SIG-M5 treated with dmso at 0.1 percent for 504 hours (cell line): ENCODE measurements around the gene CACNB2.
A peak's percentile ranks its signal among the peaks of the same experiment; 100 is the strongest.

ENCODE experiments used
- DNase-seq: peaks from one replicate; lab custom pipeline; 2025; ENCODE audit not compliant: unreplicated experiment; lab: John Stamatoyannopoulos, UW

Gene CACNB2

DNA sequence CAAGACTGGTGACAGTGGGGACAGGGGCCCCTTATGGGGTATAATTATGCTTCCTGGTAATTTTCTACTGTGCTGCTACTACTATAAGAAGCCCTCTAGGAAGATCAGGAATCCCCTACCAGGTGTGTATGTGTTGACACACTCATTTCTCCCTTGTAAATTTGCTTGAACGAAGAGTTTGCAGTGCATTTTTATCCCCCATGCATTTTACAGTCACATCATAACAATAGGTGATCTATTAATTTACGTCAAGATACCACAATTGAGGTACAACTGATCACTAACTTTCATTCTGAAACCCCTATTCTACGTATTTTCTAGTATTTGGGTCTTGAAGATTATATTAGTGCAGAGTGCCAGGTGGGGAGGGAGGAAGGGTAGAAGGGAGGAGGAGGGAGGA is 258.9 kb downstream of the CACNB2 start:
- DNase-seq, result no peak

DNA sequence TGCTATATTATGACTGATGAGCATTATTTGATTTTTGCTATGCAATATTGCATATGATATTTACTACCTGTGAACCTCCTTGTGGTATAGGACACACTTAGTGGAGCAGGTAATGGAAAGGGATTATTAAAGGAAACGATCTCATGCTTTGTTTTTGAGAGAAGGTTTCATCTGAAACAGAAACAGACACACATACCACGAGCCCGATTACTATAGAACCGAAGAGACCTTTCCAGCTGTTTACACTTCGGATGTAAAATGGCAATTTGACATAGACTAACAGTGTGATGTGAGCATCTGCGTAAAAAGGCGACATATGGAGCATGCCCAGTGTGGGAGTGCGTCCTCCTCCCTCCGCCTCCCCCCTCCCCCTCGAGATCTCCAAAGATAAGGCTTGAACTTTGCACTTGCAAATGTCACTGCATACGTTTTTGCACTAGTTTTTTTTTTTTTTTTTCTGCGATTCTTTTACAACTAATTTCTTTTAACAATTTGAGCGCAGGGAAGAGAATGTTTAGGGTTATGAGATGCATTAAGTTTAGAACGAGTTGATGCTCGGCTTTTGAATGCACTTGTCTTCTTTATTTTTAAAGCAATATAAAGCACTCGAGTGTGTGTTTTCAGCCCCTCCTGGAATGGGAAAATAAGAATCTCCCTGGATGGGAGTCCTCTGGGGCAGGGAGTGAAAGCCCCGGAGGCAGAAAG is 260.1 kb downstream of the CACNB2 start:
- DNase-seq, result peak; percentile 3

DNA sequence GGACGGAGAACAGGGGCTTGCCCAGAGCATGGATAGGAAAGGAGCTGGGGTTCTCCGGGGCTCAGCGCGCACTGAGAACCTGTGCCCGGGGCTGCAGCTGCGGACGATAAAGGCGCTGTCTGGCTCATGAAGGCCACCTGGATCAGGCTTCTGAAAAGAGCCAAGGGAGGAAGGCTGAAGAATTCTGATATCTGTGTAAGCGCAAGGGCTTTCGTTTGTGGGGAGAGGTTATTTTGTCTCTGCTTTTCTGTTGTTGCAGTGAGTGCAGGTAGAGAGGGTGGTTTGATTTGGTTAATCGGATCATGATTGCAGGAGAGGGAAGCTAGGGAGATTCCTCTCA is 260.7 kb downstream of the CACNB2 start:
- no peak for DNase-seq

DNA sequence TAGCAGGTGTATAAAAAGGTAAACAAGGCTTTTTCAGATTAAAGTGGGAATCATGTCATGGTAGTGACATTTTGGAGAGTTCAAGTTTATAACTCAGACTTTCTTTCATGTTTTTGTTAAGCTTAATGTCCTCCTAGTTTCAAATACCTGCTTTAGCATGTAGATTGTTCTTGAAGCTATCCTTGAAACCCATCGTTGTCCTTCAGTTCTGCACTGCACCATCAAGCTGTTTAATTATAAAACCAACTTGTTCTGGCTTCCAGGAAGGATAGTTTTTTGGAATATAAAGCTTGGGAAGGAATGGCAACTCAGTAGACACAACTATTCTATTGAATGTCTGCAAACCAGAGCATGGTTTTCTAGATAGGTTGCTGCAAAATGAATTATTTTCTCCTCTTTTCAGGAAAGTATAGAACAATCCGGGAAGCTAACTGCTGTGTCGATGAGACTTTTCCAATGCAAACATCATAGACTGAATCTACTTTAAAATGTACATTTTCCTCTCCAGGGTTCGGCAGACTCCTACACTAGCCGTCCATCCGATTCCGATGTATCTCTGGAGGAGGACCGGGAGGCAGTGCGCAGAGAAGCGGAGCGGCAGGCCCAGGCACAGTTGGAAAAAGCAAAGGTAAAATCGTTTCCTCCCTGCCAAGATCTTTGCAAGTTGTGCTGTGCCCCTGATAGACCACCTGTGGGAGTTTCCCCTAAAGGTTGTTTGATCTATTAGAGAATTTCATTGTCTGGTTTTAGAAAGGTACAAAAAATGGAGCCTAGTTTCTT is 261.4 kb downstream of the CACNB2 start:
- no peak for DNase-seq

DNA sequence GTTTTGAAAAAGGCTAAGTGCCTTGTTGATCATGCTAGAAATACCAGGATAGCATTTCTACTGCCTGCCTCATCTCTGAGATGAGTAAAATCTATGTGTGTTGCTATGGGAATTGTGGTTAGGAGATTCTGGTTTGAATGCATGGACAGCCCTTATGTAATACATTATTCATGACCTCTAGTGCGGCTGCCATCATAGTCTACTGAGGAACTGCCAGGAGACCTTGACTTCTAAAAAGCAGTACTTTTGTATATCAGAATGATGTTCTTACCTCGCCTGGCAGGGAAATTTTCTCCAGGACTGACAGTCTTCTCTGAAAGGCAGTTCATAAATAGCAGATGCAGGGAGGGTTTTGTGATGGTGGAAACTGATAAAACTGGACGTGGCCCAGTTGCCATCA is 262.6 kb downstream of the CACNB2 start:
- no peak for DNase-seq

DNA sequence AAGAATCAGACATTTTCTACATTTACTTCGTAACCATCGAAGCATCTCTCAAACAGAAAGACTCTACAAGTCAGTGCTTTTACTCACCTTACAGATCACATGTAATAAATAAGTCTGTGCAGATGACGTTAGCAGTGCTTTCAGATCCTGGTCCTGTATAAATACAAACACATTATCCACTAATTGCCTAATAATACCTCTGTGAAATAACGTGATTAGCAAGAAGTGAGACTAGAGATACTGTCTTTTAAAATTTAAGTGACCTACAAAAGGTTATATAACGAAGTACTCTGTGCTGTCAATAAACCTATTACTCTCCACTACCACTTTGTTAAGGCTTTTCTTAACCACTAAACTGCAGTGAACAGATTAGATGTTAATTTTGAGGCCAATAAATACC is 264.3 kb downstream of the CACNB2 start:
- DNase-seq, result no peak

DNA sequence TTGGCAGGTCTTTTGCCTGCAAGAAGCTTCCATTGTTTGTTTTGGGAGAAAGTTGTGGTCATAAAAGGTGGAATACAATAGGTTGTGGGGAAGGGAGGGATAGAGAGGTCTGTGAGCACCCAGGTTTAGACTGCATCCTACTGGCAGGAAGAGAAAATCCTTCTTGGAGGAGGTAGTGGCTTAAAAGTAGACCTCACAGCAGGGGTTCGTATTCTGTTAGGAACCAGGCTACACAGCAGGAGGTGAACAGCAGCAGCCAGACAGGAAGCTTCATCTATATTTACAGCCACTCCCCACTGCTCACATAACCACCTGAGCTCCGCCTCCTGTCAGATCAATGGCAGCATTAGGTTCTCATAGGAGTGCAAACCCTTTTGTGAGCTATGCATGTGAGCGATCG is 265.9 kb downstream of the CACNB2 start:
- DNase-seq, result no peak

DNA sequence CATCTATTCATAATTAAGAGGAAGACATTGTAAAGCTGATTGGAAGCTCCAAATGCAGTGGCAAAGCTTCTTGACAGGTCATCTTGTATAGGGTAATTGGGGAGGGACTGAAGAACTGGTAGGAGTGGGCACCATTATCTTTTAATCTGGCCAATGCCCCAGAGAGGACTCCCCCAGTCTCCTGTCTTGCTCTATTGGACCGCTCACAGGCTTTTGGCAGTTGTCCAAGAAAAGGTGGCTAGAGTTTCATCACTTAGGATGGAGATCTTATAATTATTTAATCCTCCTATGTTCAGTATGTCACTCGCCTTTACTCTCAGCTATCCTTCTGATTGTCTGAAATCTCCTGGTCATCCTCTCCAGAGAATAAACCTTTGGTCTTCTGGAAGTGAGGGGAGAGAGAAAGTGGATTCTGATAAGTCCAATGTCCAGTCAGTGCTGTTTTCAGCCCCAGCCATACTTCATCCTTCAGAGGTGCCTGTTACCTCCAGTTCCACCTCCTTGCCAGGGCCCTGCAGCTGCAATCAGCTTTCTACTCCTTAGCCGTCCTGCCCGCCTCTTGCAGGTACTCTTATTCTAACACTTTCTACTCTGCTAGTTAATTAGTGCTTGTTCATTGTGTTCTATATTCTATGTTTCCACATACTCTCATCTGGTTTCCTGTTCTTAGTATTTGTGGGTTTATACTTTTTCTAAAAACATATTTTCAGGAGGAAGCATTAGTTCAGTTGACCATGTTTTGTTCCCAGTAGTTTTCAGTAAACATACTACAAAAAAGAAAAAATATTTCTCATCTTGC is 269.6 kb downstream of the CACNB2 start:
- no peak for DNase-seq

DNA sequence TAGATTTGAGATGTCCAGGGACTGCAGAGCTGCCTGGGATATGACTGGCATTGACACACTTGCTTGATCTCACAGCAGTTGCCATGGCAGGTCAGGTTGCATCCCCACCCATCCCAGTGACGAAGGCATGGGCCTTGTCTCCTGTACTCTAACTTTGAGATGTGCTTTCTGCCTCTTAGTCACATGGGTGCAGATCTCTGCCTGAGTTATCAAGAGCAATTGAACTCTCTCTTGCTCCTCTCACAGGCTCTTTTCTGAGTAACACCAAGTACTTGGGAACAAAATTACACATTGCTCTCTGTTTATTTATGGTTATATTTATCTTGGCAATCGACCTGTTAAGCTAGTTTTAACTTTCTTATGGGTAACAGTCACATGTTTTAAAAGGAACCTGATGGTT is 273.8 kb downstream of the CACNB2 start:
- peak; percentile 18 for DNase-seq

DNA sequence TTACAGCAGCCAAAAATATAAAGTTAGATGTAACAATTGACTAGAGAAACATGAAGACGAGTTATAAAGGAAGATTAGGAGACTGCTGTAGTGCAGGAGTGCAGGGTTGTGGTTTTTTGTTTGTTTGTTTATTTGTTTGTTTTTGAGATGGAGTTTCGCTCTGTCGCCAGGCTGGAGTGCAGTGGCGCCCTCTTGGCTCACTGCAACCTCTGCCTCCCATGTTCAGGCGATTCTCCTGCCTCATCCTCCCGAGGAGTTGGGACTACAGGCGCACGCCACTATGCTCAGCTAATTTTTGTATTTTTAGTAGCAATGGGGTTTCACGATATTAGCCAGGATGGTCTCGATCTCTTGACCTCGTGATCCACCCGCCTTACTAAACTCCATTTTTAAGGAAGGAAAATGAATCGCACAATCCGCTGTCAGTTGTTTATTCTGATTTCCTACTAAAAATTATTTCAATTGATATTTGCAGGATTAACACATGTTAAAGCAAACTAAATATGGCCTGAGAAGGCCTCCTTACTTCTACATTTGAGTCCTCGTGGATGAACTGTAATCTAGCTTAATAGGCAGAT is 277.8 kb downstream of the CACNB2 start:
- DNase-seq, result no peak

DNA sequence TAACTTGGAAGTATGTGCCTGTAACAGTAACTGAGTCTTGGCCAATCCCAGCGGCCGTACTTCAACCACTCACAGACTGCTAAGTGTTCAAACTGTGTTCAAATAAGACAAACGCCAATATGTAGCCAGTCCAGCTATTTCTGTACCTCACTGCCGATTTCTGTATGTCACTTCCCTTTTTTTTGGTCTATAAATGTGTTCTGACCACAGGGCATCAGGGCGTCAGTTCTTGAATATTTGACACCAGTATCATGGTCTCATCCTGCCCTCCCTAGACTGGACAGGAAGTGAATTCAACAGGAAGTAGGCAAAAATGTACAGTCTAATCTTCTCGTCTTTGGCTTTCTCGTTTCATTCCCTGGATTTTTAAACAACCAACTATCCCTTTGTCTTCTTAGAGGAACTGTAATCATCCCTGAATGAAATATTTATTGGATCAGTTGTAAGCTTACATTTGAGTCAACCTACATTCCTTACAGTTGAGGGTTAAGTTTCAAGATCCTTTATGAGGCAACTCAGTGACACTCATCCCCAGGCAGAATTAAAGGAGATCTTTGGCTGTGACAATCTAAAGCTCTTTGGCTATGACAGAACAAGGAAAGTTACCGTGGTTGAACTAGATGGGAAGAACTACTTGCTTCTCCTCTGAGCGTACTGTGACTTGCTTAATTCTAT is 278.5 kb downstream of the CACNB2 start:
- peak; percentile 64 for DNase-seq

DNA sequence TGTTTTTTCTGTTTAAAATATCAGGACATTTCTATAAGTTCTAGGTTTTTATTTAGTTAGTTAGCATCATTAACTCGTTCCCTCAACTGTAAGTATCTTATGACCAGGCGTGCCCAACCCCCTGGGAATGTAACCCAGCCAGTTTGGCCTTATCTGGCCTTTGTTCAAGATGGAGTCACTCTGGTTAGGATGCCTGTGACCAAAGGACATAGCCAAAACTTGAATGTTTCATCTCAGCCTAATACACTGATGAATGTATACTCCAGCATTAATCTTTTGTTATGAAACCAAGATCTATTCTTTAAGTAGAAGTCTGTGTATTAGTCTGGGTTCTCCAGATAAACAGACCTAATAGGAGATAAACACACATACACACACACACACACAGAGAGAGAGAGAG is 279.7 kb downstream of the CACNB2 start:
- DNase-seq, result no peak

DNA sequence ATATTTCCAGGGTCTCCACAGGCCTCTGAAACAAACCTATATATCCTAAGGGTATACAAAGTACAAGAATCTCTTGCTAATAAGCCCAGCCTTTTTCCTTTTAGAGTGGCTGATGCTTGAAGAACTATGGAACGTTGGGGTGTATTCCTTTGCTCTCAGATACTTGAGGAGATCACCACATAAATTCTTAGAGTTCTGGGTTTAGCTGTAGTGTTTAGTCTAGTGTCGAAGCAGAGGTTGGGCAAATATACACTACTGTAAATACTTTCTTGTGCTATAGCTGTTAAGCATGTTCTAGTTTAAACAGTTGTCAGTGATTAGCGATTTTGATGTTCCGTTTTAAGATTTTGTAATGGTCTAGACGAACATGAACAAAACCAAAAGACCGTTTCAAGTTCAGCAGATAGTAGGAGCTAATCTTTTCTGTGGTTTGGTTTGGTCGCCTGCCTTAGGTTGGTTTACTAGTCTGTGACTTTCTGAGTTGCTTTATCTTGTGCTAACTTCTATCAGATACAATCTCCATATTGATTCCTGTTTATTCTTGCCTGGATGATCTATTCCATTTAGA is 281.6 kb downstream of the CACNB2 start:
- no peak for DNase-seq

DNA sequence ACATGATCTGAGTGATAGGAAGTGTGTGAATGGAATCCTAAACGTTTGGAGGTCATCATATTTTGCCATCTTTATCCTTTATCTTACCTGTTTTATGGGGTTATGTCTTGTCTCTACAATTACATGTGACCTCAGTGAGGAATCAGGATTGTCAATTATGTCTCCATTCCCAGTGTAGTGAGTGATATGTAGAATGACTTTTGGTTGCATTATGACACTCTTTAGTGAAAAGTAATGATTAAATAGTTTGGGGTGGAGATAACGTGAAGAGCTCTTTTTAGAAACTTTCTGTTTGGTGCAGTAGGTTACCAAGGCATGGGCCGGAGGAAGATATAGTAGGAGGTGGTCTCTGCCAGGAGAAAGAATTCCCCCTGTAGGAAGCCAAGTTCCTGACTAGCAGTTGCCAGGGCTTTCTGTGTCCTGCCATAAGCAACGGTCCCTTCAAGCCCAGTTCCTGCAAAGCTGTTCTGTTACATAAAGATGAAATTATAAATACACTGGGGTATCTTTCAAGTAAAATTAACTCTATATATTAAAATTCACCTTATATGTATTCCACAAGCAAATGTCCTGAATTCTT is 282.9 kb downstream of the CACNB2 start:
- DNase-seq, result no peak

DNA sequence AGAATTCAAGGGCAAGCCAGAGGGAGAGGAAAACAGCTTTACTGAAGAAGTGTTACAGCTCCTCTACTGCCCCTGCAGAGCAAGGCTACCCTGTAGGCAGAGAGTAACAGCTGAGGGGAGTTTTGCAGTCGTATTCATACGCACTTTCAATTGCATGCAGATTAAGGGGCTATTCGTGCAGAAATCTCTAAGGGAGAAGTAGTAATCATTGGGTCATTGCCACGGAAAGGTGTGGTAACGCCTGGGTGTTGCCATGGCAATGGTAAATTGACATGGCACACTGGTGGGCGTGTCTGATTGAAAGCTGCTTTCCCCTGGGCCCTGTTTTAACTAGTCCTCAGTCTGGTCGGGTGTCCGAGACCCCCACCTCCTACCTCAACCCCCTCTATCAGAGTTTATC is 284.0 kb downstream of the CACNB2 start:
- no peak for DNase-seq

DNA sequence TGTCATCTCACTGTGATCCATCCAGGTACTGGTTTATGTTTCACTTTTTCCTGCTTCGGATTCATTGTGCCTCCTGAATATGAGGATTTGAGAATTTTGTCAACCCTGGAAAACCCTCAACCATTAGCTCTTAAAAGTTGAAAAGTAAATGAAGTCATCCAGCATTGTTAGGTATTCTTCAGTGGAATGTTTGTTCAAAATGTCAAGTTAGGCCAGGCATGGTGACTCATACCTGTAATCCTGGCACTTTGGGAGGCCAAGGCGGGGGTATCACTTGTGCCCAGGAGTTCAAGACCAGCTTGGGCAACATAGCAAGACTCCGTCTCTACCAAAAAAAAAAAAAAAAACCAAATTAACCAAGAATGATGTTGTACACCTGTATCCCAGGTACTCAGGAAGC is 289.1 kb downstream of the CACNB2 start:
- no peak for DNase-seq

DNA sequence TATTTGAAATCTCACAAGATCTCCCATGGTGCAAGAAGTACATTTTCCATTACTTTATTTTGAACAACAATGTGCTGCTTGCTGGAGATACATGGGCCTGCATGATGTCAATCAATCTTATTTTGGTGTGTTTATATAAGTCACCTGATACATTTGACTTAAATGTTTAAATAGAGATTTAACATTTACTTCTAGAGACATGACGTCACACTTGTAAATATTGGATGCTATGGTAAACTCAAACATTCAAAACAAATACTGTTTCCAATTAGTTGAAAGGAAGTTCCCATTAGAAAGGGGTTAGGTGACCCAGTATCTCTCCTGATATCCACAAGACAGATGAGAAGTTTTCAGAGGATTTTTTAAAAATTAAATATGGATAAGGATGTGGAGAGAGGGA is 296.7 kb downstream of the CACNB2 start:
- DNase-seq, result peak; percentile 20

DNA sequence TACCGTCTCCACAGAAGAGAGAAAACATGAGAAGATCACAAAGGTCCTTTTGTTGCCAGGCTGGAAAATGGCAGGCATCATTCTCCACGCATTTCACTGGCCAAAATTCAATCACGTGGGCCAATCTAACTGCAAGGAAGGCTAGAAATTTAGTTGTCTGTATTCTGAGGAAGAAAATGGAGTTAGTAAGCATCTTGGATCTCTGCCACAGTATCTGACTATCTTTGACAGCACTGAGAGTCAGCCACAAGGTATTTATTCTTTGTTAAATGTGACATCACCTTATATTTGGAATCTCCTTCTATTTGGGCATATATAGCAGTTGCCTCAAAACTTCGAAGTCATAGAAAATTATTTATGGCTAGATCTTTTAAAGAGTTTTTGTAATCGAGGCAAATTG is 297.3 kb downstream of the CACNB2 start:
- no peak for DNase-seq

DNA sequence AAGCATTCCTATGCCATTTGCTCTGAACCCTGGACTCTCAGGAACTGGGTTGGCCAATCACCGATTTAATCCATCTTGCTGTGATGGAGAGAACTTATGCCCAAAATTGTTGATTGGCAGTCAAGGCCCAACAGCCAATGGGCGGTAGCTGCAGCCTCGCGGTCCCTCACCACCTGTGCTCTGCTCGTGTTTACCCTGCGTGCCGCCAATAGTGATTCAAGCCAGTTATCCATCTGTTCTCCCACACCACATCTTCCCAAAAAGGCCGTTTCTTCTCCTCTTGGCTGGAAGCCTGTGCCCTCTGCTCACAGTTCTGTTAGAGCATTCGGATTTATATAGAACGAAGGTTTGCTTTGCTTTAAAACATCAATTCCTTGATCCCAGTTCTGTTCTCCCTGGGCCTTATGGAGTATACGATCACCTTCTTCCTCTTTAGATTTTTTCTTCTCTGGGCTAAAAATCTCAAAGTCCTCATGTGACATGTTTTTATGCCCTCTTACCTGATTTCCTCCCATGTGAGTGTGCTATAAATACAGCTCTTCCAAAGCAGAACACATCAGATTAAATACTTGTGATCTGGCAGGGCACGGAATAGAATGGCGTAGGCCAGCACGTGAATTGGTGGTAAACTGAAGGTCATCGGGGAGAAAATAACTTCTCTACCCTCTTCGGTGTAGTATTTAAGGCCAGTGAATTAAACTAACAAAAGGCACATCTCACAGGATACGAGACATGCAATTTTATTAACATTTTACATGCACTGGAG is 298.3 kb downstream of the CACNB2 start:
- DNase-seq, result no peak

DNA sequence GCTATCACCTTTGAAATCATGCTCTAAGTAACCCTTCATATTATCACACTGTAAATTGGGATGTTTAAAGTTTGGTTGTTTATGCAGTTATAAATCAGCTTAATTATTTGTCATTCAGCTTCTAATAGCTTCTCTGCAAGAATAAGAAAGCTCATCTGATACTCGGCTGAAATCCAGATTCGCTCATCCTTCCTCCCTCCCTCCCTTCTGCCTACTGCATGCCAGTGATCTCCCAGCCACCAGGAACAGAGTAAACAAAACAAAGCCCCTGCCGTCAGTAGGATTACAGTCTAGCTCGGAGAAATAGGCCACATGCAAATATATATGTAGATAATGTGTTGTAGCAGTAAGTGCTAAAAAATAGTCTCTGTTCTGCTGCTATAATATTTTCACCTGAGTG is 299.4 kb downstream of the CACNB2 start:
- no peak for DNase-seq
